ENCODE data around the gene PGLYRP3. TPM values are rescaled to one million over a fixed set of nuclear protein-coding genes. Genes with fewer than 3 reads are reported as not detected.

Gene PGLYRP3
- total and polyA plus RNA-seq, 5 donors from 2014 or later, result not detected

DNA sequence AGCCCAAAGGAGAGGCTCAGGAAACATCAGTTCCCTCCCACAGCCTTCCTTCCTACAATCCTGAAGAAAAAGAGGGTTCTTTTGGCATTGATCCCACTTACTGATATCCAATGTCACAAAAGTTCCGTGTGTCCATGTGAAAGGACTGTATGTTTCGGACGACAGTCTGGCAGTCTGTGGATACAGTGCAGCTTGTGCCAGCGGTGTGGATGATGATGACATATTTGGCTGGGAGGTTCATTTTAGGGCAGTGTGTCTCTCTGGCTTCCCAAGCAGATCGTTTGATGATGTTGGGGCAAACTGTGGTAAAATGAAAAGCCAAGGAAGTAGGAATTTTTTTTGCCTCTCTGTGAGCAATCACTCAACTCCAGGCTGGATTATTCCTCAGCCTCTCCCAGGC, 10.4 kb downstream of the PGLYRP3 start:
- Mint-ChIP-seq H3K27ac (no peak overlapping the region), H3K9me3 (peaks cover 0 to 2% (median 0%) of the 10 kb centered on the region in 7 donors), H3K4me3 (no peak overlapping the region), H3K27me3 (peaks cover 4% of the 10 kb centered on the region), H3K36me3 (no peaks in the 10 kb centered on the region), H3K4me1 (no peaks in the 10 kb centered on the region)
- Histone ChIP-seq H3K9me3 (ENCODE audit: control insufficient read depth in 2 of 2, low read length in 2 of 2) (no peaks in the 10 kb centered on the region), H3K27me3 (ENCODE audit: control insufficient read depth, insufficient read depth, low read length) (peaks cover 2% of the 10 kb centered on the region), H3K27ac (ENCODE audit: insufficient read depth, low read length, poor library complexity, severe bottlenecking) (no peak overlapping the region), H3K4me3 (ENCODE audit: low read depth, low read length) (no peak overlapping the region), H3K4me1 (ENCODE audit: control insufficient read depth, insufficient read depth, low read length, poor library complexity, severe bottlenecking) (no peaks in the 10 kb centered on the region), H3K36me3 (ENCODE audit: control insufficient read depth, insufficient read depth, low read length) (no peaks in the 10 kb centered on the region)
- ATAC-seq (ENCODE audit: low read depth in 2 of 2) (no peak), DNase-seq (no peak)

DNA sequence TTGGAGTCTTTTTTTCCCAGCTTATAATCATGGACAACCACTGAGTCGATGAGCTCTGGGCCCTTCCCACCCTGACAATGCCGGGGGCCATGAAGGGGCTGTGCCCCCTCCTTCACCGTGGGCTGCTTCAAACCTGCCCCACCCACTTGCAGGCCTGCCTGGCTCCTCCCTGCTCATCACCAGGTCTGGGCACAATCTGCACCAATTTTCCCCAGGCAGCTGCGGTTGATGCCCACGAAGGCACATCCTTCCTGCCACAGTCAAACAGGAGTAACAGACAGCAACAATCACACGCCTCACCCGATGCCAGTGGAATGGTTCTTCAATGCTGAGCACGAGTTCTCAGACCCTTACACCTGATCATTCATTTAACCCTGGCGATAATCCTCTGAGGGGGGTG, 18.9 kb downstream of the PGLYRP3 start:
- no peaks in the 10 kb centered on the region for H3K36me3 Mint-ChIP-seq
- Histone ChIP-seq H3K27ac (ENCODE audit: insufficient read depth, low read length, poor library complexity, severe bottlenecking) (no peak overlapping the region), H3K4me1 (ENCODE audit: control insufficient read depth, insufficient read depth, low read length, poor library complexity, severe bottlenecking) (peaks cover 11% of the 10 kb centered on the region), H3K36me3 (ENCODE audit: control insufficient read depth, insufficient read depth, low read length) (no peaks in the 10 kb centered on the region), H3K4me3 (ENCODE audit: low read depth, low read length) (peak overlapping the region; percentile 19), H3K27me3 (ENCODE audit: control insufficient read depth, insufficient read depth, low read length) (no peaks in the 10 kb centered on the region), H3K9me3 (ENCODE audit: control insufficient read depth in 2 of 2, low read length in 2 of 2) (no peaks in the 10 kb centered on the region)
- H3K27me3 Mint-ChIP-seq, result no peaks in the 10 kb centered on the region
- DNase-seq (peak in 1 of 3 donors; percentile 24), ATAC-seq (ENCODE audit: low read depth in 2 of 2) (no peak)
- H3K4me1 Mint-ChIP-seq, result peaks cover 0 to 30% (median 11%) of the 10 kb centered on the region in 4 donors
- H3K9me3 Mint-ChIP-seq, result no peaks in the 10 kb centered on the region
- peak overlapping the region in 1 of 3 donors; percentile 76 for H3K27ac Mint-ChIP-seq
- H3K4me3 Mint-ChIP-seq, result peak overlapping the region in 3 of 4 donors; percentile 24 to 51 (median 42)

DNA sequence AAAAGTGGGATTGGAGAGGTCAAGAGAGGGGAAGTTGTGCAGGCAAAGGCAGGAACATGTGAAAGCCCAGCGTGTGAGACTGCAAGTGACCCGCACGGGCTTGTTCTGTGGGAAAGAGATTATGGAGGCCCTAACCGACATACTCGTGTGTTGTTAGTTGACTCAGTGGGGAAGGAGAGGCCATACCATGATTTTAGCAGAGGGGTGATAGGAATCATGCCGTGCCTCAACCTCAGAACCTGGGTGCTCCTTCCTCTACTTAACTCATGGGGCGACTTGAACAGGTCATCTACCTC, 19.3 kb downstream of the PGLYRP3 start:
- Mint-ChIP-seq H3K9me3 (no peaks in the 10 kb centered on the region), H3K27ac (peak overlapping the region in 1 of 3 donors; percentile 76), H3K27me3 (no peaks in the 10 kb centered on the region), H3K4me1 (peaks cover 0 to 30% (median 11%) of the 10 kb centered on the region in 4 donors), H3K4me3 (peak overlapping the region in 1 of 4 donors; percentile 22), H3K36me3 (no peaks in the 10 kb centered on the region)
- DNase-seq, result no peak
- H3K27ac ChIP-seq (ENCODE audit: insufficient read depth, low read length, poor library complexity, severe bottlenecking), result no peak overlapping the region
- peaks cover 11% of the 10 kb centered on the region for H3K4me1 ChIP-seq (ENCODE audit: control insufficient read depth, insufficient read depth, low read length, poor library complexity, severe bottlenecking)
- H3K36me3 ChIP-seq (ENCODE audit: control insufficient read depth, insufficient read depth, low read length), result no peaks in the 10 kb centered on the region
- peak overlapping the region; percentile 19 for H3K4me3 ChIP-seq (ENCODE audit: low read depth, low read length)
- ATAC-seq (ENCODE audit: low read depth in 2 of 2), result no peak
- no peaks in the 10 kb centered on the region for H3K9me3 ChIP-seq (ENCODE audit: control insufficient read depth in 2 of 2, low read length in 2 of 2)
- H3K27me3 ChIP-seq (ENCODE audit: control insufficient read depth, insufficient read depth, low read length), result no peaks in the 10 kb centered on the region

DNA sequence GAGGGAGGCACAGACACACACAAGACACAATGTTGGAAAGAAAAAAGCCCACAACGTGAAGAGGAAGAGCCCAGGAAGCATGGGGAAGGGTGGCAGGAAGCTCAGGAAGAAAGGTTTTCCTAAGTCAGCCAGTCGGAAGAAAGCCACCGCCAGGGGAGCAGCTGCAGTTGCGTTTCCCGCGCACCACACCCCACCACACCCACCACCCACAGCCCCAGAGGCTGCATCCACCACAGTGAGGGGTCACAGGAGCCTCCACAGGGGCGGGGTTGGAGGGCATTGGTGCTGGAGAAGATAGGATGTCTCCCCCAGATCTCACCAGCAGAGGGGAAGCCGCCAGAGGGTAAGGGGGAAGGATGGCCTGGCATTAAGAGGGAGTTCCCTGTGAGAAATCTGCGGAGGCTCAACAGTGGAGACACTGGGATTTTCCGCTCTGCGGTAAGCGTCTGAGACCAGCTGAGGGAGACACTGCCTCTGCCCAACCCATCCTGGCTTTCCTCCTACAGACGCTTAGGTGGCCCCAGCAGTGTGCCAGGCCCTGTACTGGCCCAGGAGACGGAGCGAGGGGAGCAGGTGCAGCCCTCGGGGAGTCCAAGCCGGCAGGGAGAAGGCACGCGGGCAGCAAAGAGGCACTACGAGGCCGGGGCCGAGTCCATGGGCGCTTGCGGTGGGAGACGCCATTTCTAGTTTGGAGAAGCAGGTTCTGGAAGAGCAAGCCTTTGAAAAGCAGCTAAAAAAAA, 19.8 kb downstream of the PGLYRP3 start:
- no peak for DNase-seq
- Histone ChIP-seq H3K4me1 (ENCODE audit: control insufficient read depth, insufficient read depth, low read length, poor library complexity, severe bottlenecking) (peaks cover 11% of the 10 kb centered on the region), H3K27me3 (ENCODE audit: control insufficient read depth, insufficient read depth, low read length) (no peaks in the 10 kb centered on the region), H3K36me3 (ENCODE audit: control insufficient read depth, insufficient read depth, low read length) (no peaks in the 10 kb centered on the region), H3K27ac (ENCODE audit: insufficient read depth, low read length, poor library complexity, severe bottlenecking) (no peak overlapping the region), H3K9me3 (ENCODE audit: control insufficient read depth in 2 of 2, low read length in 2 of 2) (no peaks in the 10 kb centered on the region), H3K4me3 (ENCODE audit: low read depth, low read length) (no peak overlapping the region)
- Mint-ChIP-seq H3K36me3 (no peaks in the 10 kb centered on the region), H3K4me1 (peaks cover 0 to 30% (median 11%) of the 10 kb centered on the region in 4 donors), H3K27ac (peak overlapping the region; percentile 20 to 76 (median 22)), H3K27me3 (no peaks in the 10 kb centered on the region), H3K4me3 (peak overlapping the region in 1 of 4 donors; percentile 22), H3K9me3 (no peaks in the 10 kb centered on the region)
- ATAC-seq (ENCODE audit: low read depth in 2 of 2), result no peak

DNA sequence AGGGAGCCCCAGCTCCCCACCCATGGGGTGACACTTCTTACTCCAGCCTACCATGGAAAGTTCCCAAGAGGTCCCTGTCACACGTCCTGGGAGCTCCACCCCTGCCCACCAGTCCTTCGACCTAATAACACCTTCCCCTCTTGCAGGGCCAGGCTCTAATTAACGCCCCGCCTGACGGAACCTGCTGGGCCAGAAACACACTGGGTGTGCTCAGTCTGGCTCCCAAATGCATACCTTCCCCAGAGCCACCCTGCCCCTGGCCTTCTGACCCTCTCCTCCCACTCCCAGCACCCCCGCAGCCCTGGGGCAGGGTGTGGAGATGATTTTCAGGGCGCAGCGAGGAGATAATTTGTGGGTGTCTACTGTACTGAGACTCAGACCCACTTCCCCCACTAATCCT, 20.6 kb downstream of the PGLYRP3 start:
- H3K27ac Mint-ChIP-seq, result no peak overlapping the region
- no peaks in the 10 kb centered on the region for H3K36me3 Mint-ChIP-seq
- Histone ChIP-seq H3K4me3 (ENCODE audit: low read depth, low read length) (no peak overlapping the region), H3K27ac (ENCODE audit: insufficient read depth, low read length, poor library complexity, severe bottlenecking) (no peak overlapping the region), H3K4me1 (ENCODE audit: control insufficient read depth, insufficient read depth, low read length, poor library complexity, severe bottlenecking) (peaks cover 11% of the 10 kb centered on the region), H3K27me3 (ENCODE audit: control insufficient read depth, insufficient read depth, low read length) (no peaks in the 10 kb centered on the region), H3K9me3 (ENCODE audit: control insufficient read depth in 2 of 2, low read length in 2 of 2) (no peaks in the 10 kb centered on the region), H3K36me3 (ENCODE audit: control insufficient read depth, insufficient read depth, low read length) (no peaks in the 10 kb centered on the region)
- H3K27me3 Mint-ChIP-seq, result no peaks in the 10 kb centered on the region
- H3K4me1 Mint-ChIP-seq, result peaks cover 0 to 30% (median 11%) of the 10 kb centered on the region in 4 donors
- ATAC-seq (ENCODE audit: low read depth in 2 of 2) (no peak), DNase-seq (no peak)
- no peak overlapping the region for H3K4me3 Mint-ChIP-seq
- no peaks in the 10 kb centered on the region for H3K9me3 Mint-ChIP-seq

DNA sequence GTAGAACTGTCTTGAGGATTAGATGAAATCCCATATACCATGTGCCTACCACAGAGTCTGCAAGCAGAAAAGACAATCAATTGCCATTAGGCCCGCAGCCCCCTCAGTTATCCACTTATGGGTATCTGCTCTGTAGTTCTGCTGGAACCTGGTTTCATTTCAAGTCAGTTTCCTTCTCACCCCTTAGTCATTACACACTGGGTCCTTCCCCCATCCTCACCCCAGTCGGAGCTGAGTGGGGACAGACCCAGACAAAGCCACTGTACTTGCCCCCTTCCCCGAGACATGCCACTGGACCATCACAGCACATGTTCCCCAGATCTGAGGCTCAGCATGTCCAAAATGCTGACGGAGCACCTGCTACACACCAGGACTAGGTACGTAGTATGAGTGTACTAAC, 21.2 kb downstream of the PGLYRP3 start:
- peak overlapping the region in 1 of 3 donors; percentile 19 for H3K27ac Mint-ChIP-seq
- H3K4me1 Mint-ChIP-seq, result peaks cover 0 to 30% (median 11%) of the 10 kb centered on the region in 4 donors
- H3K36me3 ChIP-seq (ENCODE audit: control insufficient read depth, insufficient read depth, low read length), result no peaks in the 10 kb centered on the region
- no peaks in the 10 kb centered on the region for H3K36me3 Mint-ChIP-seq
- H3K9me3 ChIP-seq (ENCODE audit: control insufficient read depth in 2 of 2, low read length in 2 of 2), result no peaks in the 10 kb centered on the region
- peak overlapping the region; percentile 7 for H3K4me3 ChIP-seq (ENCODE audit: low read depth, low read length)
- no peaks in the 10 kb centered on the region for H3K9me3 Mint-ChIP-seq
- no peak overlapping the region for H3K27ac ChIP-seq (ENCODE audit: insufficient read depth, low read length, poor library complexity, severe bottlenecking)
- no peaks in the 10 kb centered on the region for H3K27me3 Mint-ChIP-seq
- H3K27me3 ChIP-seq (ENCODE audit: control insufficient read depth, insufficient read depth, low read length), result no peaks in the 10 kb centered on the region
- H3K4me3 Mint-ChIP-seq, result peak overlapping the region in 2 of 4 donors; percentile 6 to 54
- ATAC-seq (ENCODE audit: low read depth in 2 of 2) (no peak), DNase-seq (no peak)
- peaks cover 11% of the 10 kb centered on the region for H3K4me1 ChIP-seq (ENCODE audit: control insufficient read depth, insufficient read depth, low read length, poor library complexity, severe bottlenecking)

DNA sequence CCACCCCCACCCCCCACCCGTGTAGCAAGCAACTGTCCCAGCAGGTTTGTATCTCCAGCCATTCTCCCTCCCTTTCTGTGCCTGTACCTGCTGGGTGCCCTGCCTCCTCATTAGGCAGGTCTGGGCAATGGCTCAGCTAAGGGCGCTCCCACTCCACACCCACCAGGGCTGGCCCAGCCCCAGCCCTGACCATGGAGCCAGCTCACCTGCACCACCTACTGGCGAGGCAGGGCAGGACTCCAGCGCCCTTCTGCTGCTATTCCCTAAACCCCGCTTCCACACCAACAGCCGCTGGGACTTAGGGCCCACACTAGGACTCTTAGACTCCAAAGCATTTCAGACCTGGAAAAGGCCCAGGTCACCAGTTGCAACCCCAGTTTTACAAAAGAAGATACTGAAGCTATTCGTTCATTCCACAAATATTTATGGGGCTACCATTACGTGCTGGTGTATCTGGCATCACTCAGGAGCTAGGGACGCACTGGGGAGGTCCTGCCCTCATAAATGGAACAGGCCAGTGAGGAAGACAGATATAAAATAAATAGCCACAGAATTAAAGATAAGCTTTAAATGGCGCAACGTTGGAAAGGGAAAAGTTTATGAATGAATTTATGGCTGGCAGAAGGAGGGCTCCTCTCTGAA, 24.0 kb downstream of the PGLYRP3 start:
- no peaks in the 10 kb centered on the region for H3K27me3 Mint-ChIP-seq

More for the DNA sequence above, 24.0 kb downstream of the PGLYRP3 start:
- H3K36me3 Mint-ChIP-seq, result no peaks in the 10 kb centered on the region
- peaks cover 0 to 23% (median 5%) of the 10 kb centered on the region in 4 donors for H3K4me1 Mint-ChIP-seq
- no peaks in the 10 kb centered on the region for H3K9me3 Mint-ChIP-seq
- ATAC-seq (ENCODE audit: low read depth in 2 of 2) (no peak), DNase-seq (no peak)
- no peak overlapping the region for H3K4me3 Mint-ChIP-seq
- Histone ChIP-seq H3K9me3 (ENCODE audit: control insufficient read depth in 2 of 2, low read length in 2 of 2) (no peaks in the 10 kb centered on the region), H3K27ac (ENCODE audit: insufficient read depth, low read length, poor library complexity, severe bottlenecking) (no peak overlapping the region), H3K27me3 (ENCODE audit: control insufficient read depth, insufficient read depth, low read length) (peaks cover 4% of the 10 kb centered on the region), H3K4me3 (ENCODE audit: low read depth, low read length) (no peak overlapping the region), H3K36me3 (ENCODE audit: control insufficient read depth, insufficient read depth, low read length) (no peaks in the 10 kb centered on the region), H3K4me1 (ENCODE audit: control insufficient read depth, insufficient read depth, low read length, poor library complexity, severe bottlenecking) (peaks cover 7% of the 10 kb centered on the region)
- H3K27ac Mint-ChIP-seq, result peak overlapping the region in 1 of 3 donors; percentile 34

All from CD4-positive, CD25-positive, alpha-beta regulatory T cell (primary cell).